Activated naive CD8-positive, alpha-beta T cell treated with anti-CD3 and anti-CD28 coated beads, Interleukin-2, amount 10 ng/mL, durations not matched to agents 7 days and 5 days (primary cell): ENCODE results near the gene TSPAN15. TPM values are rescaled to one million over a fixed set of nuclear protein-coding genes. Genes with fewer than 3 reads are reported as not detected.

Experiments used
- ATAC-seq: fragments of 150-1000 bp; cut with Tn5 transposase; one replicate; pipeline ENCODE4 v1.10.0; 2021; ENCODE audit warnings: low read depth, moderate library complexity
- POLR2A ChIA-PET: fragments of 350-600 bp; sonication (Branson Sonifier 250); formaldehyde crosslinking; loops from one replicate; lab custom pipeline; 2021; ENCODE audit warnings: antibody characterized with exemption; lab: Charles Lee
- DNase-seq: peaks from one replicate; pipeline ENCODE4 v3.0.0; 2021
- H3K27ac Mint-ChIP-seq: one replicate; pipeline ENCODE4 v1.8.0; 2022; ENCODE audit warnings: mild to moderate bottlenecking, mixed read lengths
- H3K27me3 Mint-ChIP-seq: one replicate; pipeline ENCODE4 v1.8.0; 2022; ENCODE audit warnings: mild to moderate bottlenecking, moderate library complexity, mixed read lengths
- H3K36me3 Mint-ChIP-seq: one replicate; pipeline ENCODE4 v1.8.0; 2021; ENCODE audit warnings: mild to moderate bottlenecking, mixed read lengths
- H3K4me1 Mint-ChIP-seq: one replicate; pipeline ENCODE4 v1.8.0; 2021; ENCODE audit warnings: mixed read lengths
- H3K4me3 Mint-ChIP-seq: one replicate; pipeline ENCODE4 v1.8.0; 2022; ENCODE audit warnings: mild to moderate bottlenecking, moderate library complexity, mixed read lengths
- H3K9me3 Mint-ChIP-seq: one replicate; pipeline ENCODE4 v1.8.0; 2021; ENCODE audit warnings: mixed read lengths
- total RNA-seq, 2 experiments: library from RNA; stranded (reverse); gene quantifications; one replicate each; pipeline ENCODE4 v1.2.3, GENCODE V29; 2021

Gene TSPAN15
- 1 to 10 TPM; 4.6 to 4.7 TPM for total RNA-seq

- DNase-seq (peak; percentile 82), ATAC-seq (peak; percentile 94)
- Mint-ChIP-seq H3K4me3 (peak within 1 kb of the TSS; percentile 89), H3K36me3 (peaks cover 1% of the 10 kb centered on the region), H3K4me1 (peaks cover 19% of the 10 kb centered on the region), H3K9me3 (no peaks in the 10 kb centered on the region), H3K27ac (no peak within 1 kb of the TSS), H3K27me3 (peaks cover 22% of the 10 kb centered on the region)
- POLR2A ChIA-PET, result interaction anchor here (1.6 kb wide), 1 partner anchor 14 kb away, joined by 7 read pairs; no protein-coding TSS in a partner anchor
These were observed at the start of gene TSPAN15 for GRCh38 chr10:69451209-69451783. Gene TSPAN15, plus strand, starts transcription at chr10:69451465. Its CDS starts 130 bp downstream, at chr10:69451595.

DNA sequence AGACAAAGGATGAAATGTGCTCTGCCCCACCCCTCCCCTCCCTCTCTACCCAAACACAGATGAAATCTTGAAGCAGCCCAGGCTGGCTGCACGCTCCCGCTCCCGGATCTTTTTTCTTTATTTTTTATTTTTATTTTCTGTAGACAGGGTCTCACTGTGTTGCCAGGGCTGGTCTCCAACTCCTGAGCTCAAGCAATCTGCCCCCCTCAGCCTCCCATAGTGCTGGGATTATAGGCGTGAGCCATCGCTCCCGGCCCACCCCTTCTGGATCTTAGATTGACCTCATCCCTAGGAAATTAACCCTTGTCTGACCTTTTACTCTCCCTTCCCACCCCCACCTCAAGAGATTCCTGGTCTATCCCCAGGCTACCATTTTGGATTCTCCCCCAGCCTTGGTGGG is 48.9 kb upstream of the TSPAN15 start:
- no peak overlapping the region for H3K27ac Mint-ChIP-seq
- POLR2A ChIA-PET, result no interaction called here
- no peaks in the 10 kb centered on the region for H3K9me3 Mint-ChIP-seq
- H3K27me3 Mint-ChIP-seq, result no peaks in the 10 kb centered on the region
- H3K4me1 Mint-ChIP-seq, result no peaks in the 10 kb centered on the region
- H3K4me3 Mint-ChIP-seq, result no peak overlapping the region
- peaks cover 25% of the 10 kb centered on the region for H3K36me3 Mint-ChIP-seq
- DNase-seq (no peak), ATAC-seq (no peak)

DNA sequence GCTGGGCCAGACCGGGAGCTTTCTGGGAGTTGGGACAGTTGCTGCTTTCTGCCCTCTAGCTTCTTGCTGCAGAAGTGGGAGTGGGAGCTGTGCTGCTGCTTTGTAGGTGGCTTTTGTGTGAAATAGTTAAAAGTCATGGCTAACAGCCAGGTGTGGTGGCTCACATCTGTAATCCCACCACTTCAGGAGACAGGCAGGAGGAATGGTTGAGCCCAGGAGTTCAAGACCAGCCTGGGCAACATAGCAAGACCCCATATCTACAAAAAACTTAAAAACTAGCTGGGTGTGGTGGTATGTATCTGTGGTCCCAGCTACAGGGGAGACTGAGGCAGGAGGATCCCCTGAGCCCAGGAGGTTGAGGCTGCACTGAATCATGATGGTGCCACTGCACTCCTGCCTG is 48.2 kb upstream of the TSPAN15 start:
- no peaks in the 10 kb centered on the region for H3K9me3 Mint-ChIP-seq
- no peak overlapping the region for H3K27ac Mint-ChIP-seq
- H3K4me1 Mint-ChIP-seq, result peaks cover 5% of the 10 kb centered on the region
- POLR2A ChIA-PET, result interaction anchor here (0.6 to 1.1 kb wide), 2 partner anchors 11 to 166 kb away, joined by 3 to 4 read pairs; no protein-coding TSS in a partner anchor
- DNase-seq, result no peak
- no peak for ATAC-seq
- no peaks in the 10 kb centered on the region for H3K27me3 Mint-ChIP-seq
- H3K4me3 Mint-ChIP-seq, result no peak overlapping the region
- peaks cover 26% of the 10 kb centered on the region for H3K36me3 Mint-ChIP-seq

DNA sequence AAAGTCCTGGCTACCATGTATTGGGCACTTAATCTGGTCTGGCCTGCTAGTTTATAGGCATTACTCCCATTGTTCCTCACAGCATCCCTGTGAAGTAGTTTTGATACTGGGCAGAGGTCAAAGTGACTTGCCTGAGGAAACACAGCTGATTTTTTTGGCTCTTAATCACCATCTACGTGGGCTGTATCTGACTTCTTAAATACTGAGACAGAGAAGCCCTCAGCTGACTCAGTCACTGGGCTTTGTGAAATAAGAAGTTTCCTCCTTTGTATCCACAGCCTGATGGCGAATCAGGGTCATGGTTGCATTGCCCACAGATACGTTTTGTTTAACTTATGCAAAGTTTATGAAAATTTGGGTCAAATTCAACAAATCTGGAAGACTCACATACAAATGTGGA is 47.7 kb upstream of the TSPAN15 start:
- Mint-ChIP-seq H3K27ac (no peak overlapping the region), H3K9me3 (no peaks in the 10 kb centered on the region), H3K27me3 (no peaks in the 10 kb centered on the region), H3K4me1 (peaks cover 9% of the 10 kb centered on the region), H3K4me3 (no peak overlapping the region), H3K36me3 (peaks cover 25% of the 10 kb centered on the region)
- POLR2A ChIA-PET, result interaction anchor here (0.6 to 1.1 kb wide), 2 partner anchors 11 to 167 kb away, joined by 3 to 4 read pairs; no protein-coding TSS in a partner anchor
- ATAC-seq (no peak), DNase-seq (no peak)

- Mint-ChIP-seq H3K4me3 (no peak overlapping the region), H3K9me3 (no peaks in the 10 kb centered on the region), H3K4me1 (peaks cover 12% of the 10 kb centered on the region), H3K27me3 (no peaks in the 10 kb centered on the region), H3K27ac (no peak overlapping the region), H3K36me3 (peaks cover 18% of the 10 kb centered on the region)
- ATAC-seq, result no peak
- POLR2A ChIA-PET, result no interaction called here
- no peak for DNase-seq
These were observed 46.5 kb upstream of the TSPAN15 start for GRCh38 chr10:69404786-69405185.

DNA sequence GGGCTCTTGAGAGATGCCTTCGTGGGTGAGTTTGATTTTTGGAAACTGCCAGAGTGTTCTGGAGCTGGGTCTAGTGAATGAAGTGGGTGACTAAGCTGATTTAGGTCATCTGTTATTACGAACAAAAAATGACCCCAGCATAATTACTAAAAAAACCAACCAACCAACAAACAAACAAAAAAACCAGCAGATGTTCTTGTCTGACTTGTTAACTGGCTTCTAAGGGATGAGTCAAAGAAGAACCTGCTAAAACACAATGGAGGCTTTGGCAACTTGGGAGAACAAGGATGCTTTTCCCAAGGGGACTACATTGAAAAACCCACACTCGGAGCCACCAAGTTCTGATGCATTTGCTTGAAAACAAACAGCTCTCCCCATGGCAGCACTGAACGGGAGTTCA is 46.0 kb upstream of the TSPAN15 start:
- ATAC-seq (no peak), DNase-seq (no peak)
- Mint-ChIP-seq H3K4me3 (no peak overlapping the region), H3K27me3 (no peaks in the 10 kb centered on the region), H3K4me1 (peaks cover 15% of the 10 kb centered on the region), H3K27ac (no peak overlapping the region), H3K36me3 (peaks cover 18% of the 10 kb centered on the region), H3K9me3 (no peaks in the 10 kb centered on the region)
- POLR2A ChIA-PET, result no interaction called here

GRCh38 chr10:69406302-69406811 is 44.9 kb upstream of the TSPAN15 start:
- POLR2A ChIA-PET, result interaction anchor here (0.6 to 1.4 kb wide), 3 partner anchors 89 to 108 kb away, joined by 3 to 4 read pairs (median 3); no protein-coding TSS in a partner anchor
- ATAC-seq (no peak), DNase-seq (no peak)
- Mint-ChIP-seq H3K4me3 (no peak overlapping the region), H3K4me1 (peaks cover 18% of the 10 kb centered on the region), H3K27ac (no peak overlapping the region), H3K9me3 (no peaks in the 10 kb centered on the region), H3K27me3 (no peaks in the 10 kb centered on the region), H3K36me3 (peaks cover 16% of the 10 kb centered on the region)

DNA sequence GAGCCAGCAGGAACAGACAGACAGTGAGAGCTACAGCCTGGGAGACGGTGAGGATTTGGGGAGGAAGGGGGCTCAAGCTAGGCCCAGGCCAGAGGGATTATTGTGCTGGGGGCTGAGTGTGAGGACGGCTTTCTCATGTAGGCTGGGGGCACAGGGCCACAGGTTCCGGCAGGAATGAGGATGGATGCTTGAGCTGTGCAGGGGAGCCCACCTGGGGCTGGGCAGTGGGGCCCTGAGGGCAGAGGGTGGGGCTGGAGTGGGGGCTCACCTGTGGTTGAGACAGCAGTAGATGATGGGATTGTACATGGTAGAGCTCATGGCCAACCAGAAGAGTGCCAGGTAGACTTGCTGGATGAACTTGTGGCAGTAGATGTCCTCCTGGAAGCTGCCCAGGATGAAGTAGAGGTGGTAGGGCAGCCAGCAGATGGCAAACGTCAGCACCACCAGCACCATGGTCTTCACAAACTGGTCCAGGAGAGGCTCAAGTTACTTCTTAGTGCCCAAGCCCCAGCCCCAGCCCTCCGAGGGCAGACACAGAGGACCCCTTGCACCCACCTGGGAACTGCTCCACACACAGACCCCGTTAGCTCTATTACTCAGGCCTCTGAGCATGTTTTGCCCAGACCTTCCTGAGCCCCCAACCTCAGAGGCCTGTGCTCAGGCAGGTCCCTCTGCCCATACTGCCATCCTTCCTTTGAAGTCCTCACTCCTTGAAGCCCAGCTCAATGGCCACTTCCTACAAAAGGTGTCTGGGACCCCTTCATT is 44.3 kb upstream of the TSPAN15 start:
- H3K27ac Mint-ChIP-seq, result peak overlapping the region; percentile 25
- no peaks in the 10 kb centered on the region for H3K27me3 Mint-ChIP-seq
- peaks cover 18% of the 10 kb centered on the region for H3K4me1 Mint-ChIP-seq
- H3K36me3 Mint-ChIP-seq, result peaks cover 11% of the 10 kb centered on the region
- H3K4me3 Mint-ChIP-seq, result no peak overlapping the region
- POLR2A ChIA-PET, result interaction anchor here (0.5 to 2.3 kb wide), 4 partner anchors 90 to 619 kb away, joined by 3 to 9 read pairs (median 6); no protein-coding TSS in a partner anchor
- ATAC-seq (no peak), DNase-seq (no peak)
- H3K9me3 Mint-ChIP-seq, result no peaks in the 10 kb centered on the region

GRCh38 chr10:69407621-69408301 is 43.5 kb upstream of the TSPAN15 start:
- H3K4me1 Mint-ChIP-seq, result peaks cover 18% of the 10 kb centered on the region
- H3K27ac Mint-ChIP-seq, result peak overlapping the region; percentile 81
- DNase-seq (no peak), ATAC-seq (no peak)
- POLR2A ChIA-PET, result interaction anchor here (0.5 to 2.3 kb wide), 6 partner anchors 88 to 618 kb away, joined by 3 to 9 read pairs (median 4); partner anchors contain the start of gene SUPV3L1
- no peaks in the 10 kb centered on the region for H3K27me3 Mint-ChIP-seq
- peak overlapping the region; percentile 78 for H3K4me3 Mint-ChIP-seq
- H3K9me3 Mint-ChIP-seq, result no peaks in the 10 kb centered on the region
- peaks cover 6% of the 10 kb centered on the region for H3K36me3 Mint-ChIP-seq

- DNase-seq, result peak; percentile 91
- Mint-ChIP-seq H3K27me3 (no peaks in the 10 kb centered on the region), H3K4me1 (peaks cover 20% of the 10 kb centered on the region), H3K36me3 (peaks cover 3% of the 10 kb centered on the region), H3K9me3 (no peaks in the 10 kb centered on the region), H3K27ac (peak overlapping the region; percentile 83), H3K4me3 (peak overlapping the region; percentile 78)
- POLR2A ChIA-PET, result interaction anchor here (1.0 to 2.3 kb wide), 5 partner anchors 89 to 228 kb away, joined by 3 to 9 read pairs (median 5); partner anchors contain the start of gene SUPV3L1
- peak; percentile 97 for ATAC-seq
These were observed 42.7 kb upstream of the TSPAN15 start for GRCh38 chr10:69408318-69409175.

- H3K36me3 Mint-ChIP-seq, result peaks cover 3% of the 10 kb centered on the region
- ATAC-seq (no peak), DNase-seq (no peak)
- no peaks in the 10 kb centered on the region for H3K9me3 Mint-ChIP-seq
- POLR2A ChIA-PET, result interaction anchor here (1.0 to 2.3 kb wide), 4 partner anchors 89 to 229 kb away, joined by 3 to 9 read pairs (median 6); partner anchors contain the start of gene SUPV3L1
- H3K27me3 Mint-ChIP-seq, result no peaks in the 10 kb centered on the region
- peak overlapping the region; percentile 73 for H3K4me3 Mint-ChIP-seq
- H3K4me1 Mint-ChIP-seq, result peaks cover 20% of the 10 kb centered on the region
- H3K27ac Mint-ChIP-seq, result peak overlapping the region; percentile 83
These were observed 42.1 kb upstream of the TSPAN15 start for GRCh38 chr10:69409176-69409495.

GRCh38 chr10:69409968-69410367 is 41.3 kb upstream of the TSPAN15 start:
- Mint-ChIP-seq H3K36me3 (peaks cover 1% of the 10 kb centered on the region), H3K27me3 (no peaks in the 10 kb centered on the region), H3K4me3 (no peak overlapping the region), H3K9me3 (no peaks in the 10 kb centered on the region), H3K27ac (no peak overlapping the region), H3K4me1 (peaks cover 20% of the 10 kb centered on the region)
- POLR2A ChIA-PET, result interaction anchor here (0.7 kb wide), 1 partner anchor 441 kb away, joined by 3 read pairs; no protein-coding TSS in a partner anchor
- DNase-seq (no peak), ATAC-seq (no peak)
